Left forelimb (tissue), 1 donor: ENCODE measurements around the gene GOLT1A.
A peak's percentile ranks its signal among the peaks of the same experiment; 100 is the strongest.

Experiments used
- DNase-seq: peaks from one replicate; pipeline ENCODE4 v3.0.0-alpha.2; 2018; ENCODE audit warnings: low spot score

The GOLT1A gene

DNA sequence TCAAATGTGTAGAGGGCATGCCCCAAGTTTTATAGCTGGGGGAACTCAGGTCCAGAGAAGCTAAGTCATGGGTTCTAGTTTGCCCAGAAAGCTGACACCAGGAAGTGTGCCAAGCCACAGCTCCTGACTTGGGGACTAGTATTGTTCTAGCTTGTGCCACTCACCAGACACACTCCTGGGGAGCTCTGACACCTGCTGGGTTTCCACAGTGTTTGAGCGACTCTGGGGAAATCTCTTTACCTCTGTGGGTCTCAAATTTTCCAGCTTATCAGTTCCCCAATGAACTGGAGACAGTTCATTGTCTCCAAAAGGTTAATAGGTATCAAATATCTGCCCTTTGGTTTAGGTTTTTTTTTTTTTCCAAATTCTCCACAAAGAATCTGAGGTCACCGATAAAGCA is 21.7 kb downstream of the GOLT1A start:
- DNase-seq: no peak

DNA sequence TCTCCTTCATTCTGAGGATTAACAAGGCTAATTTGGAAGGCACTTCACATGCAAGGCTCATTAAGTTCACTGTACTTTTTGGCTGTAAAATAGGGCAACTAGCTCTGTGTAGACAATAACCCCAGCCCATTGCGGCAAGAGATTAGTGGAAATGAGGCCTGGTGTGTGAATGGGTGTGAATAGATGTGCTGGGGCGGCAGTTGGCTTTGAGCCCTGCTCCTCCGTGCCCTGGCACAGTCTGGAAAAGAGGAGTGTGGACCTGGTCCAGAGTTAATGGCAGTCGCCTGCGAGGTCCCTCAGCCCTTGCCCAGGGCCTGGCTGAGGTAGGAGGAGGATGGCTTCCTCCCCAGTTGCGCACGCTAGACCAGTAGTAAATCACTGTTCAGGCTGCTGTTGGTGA is 22.3 kb downstream of the GOLT1A start:
- DNase-seq: peak; percentile 5

DNA sequence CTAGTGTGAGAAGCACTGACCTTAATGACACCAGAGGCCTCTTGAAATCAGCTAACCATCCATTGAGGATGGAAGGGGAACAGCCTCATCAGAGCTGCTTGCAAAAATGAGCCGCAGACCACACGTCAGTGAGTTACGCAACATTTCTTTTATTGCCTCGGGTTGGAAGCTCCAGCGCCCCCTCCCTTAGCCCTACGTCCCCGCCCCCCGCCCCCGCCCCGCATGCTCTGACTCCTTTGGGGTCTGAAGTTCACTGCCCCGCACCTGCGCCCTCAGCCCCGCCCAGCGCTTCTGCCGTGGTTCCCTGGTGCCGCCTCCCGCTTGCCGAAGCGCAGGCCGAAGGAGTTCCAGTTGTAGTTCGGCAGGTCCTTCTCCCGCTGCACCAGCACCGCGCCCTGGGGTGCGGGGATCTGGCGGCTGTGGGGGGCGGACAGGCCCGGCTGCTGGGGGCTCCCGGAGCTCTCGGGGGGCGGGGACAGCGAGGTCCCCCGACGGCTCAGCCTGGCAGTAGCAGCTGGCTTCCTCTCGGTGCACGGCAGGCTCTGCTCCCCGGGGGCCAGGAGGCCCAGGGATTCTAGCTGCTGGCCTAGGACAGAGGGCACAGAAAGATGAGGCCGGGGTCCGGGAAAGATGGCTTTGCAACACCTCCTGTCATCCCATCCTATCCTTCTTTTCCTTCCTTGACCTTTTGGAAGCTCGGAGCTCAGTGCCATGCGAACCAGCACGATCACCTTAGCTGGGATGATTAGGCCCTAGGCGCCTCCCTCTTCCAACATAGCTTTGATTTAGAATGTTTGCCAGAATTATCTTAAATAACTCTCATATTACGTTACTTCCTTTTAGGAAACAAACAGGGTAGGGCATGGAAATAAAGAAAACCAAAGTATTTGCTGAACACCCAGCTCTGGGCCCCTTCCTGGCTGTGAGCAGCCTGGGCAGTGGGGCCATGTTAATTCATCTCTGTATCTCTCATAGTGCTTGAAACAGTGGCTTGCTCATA is 23.3 kb downstream of the GOLT1A start:
- peak; percentile 60 for DNase-seq

DNA sequence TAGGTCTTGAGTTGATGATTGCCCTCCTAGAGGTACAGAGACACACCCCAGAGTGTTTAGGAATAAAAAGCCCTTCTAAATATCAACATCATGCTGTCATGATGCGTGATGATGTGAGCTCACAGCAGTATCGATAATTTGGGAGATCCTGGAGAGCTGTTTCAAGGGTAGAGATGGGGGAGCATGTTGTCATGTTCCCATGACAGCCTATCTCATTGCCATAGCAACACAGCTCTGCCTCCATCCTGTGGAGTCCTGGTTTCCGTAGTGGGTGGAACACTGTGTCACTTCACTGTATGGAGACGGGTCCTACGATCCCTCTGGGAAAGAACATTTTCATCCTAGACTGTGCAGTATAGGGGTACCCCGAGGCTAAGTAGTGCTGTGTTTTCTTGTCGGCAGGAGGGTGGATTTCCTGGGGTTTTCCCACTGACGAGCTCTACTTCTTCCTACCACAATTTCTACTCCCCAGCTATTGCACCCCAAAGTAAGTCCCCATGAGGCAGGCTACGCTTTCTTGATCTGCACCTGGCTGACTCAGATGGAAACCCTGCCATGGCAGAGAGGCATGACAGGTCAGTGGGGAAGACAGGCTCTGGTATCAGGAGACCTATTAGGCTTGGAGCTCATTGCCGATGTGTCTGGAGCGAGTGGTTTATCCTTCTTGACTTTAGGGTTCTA is 24.7 kb downstream of the GOLT1A start:
- DNase-seq: peak; percentile 41

DNA sequence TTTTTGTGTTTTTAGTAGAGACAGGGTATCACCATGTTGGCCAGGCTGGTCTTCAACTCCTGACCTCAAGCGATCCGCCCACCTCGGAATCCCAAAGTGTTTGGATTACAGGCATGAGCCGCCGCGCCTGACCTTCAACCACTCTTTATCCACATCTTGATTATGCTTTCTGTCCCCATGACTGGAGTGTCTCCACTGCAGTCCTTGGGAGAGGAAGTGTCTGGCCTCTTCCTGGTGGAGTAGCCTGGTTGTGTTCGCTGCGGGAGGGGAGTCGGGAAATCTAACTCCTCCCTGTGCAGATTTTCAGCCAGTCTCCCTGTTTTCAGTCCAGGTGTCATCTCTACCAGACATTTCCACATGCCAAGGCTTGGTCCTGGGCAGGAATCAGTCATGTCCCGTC is 27.2 kb downstream of the GOLT1A start:
- peak; percentile 57 for DNase-seq

DNA sequence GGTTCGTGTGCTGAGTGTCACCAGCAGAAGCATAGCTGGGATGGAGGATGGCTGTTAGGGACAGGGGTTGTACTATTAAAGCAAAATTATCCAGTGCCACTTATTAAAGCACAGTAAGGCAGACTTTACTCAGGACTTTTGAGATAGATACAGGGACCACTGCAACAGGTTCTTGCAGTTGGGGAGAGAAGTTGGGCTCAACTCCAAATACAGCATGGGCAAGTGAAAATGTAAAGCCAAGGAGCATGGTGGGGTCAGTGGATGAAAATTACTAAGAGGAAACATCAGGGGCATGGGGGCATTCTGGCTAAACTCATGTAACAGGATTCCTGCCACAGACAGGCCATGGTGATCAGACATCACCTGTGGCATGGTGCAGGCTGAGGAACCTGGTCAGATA is 32.7 kb downstream of the GOLT1A start:
- DNase-seq: no peak

DNA sequence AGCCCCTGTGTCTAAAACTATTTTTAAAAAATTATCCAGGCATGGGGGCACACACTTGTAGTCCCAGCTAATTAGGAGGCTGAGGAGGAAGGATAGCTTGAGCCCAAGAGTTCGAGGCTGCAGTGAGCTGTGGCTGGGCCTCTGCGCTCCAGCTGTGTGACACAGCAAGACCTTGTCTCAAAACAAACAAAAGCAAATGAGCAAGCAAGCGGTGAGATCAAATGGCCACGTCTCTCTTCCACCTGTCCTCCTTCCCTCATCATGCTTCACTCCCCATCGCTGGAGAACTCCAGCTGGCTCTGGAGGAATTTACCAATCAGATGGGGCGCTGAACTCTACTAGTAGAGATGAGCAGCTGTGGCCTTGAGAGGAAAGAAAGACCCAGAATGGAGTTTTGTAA is 33.7 kb downstream of the GOLT1A start:
- no peak for DNase-seq

DNA sequence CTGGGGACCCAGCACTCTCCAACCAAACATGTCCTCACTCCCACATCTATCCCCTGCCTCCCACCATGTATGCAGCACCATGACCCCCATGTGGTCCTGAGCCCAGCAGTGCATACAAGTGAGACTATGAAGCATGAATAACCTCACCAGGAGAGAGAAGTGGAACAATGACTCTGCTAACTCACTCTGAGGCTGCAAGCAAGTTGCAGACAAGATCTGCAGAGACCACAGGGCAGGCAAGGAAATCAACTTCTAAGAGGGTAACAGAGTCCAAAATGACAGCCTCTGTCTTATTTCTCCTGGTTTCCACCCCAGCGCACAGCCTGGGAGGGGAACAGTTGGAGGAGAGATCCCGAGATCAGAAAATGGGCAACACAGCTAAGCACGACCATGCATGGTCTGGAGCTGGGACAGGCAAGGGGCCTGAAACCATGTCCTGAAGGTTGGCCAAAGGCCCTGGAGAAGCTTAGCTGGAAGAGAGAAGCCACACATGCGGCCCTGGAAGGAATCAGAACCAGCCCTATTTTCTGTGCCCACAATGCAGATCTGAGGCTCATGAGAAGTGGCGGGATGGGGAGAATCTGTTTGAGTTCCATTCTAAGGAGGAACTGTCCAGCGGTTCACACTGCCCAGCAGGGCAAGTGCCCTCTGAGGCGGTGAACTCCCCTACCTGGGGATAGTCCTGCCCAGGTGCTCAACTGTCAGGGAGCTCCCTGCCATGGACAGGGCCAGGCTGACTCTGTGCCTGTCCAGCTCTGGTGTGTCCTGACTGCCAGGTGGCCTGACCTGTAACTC is 35.1 kb downstream of the GOLT1A start:
- no peak for DNase-seq

DNA sequence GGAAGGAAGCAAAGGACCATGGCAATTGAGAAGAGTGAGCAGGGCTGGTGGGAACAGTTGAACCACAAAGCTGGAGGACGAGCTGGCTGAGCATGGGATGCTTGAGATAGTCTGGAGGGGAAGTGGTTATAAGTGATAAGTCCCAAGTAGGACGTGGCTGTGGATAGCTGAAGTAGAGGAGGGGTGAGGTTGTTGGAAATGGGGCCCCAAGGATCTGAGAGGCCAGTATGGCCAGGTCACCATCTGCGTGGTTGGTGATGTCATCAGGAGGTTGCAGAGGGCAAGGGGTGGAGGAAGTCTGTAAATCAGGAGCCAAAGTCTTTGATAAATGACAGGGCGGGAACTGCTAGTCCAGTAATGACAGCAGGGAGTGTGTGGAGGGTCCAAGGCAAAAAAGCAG is 36.7 kb downstream of the GOLT1A start:
- no peak for DNase-seq

DNA sequence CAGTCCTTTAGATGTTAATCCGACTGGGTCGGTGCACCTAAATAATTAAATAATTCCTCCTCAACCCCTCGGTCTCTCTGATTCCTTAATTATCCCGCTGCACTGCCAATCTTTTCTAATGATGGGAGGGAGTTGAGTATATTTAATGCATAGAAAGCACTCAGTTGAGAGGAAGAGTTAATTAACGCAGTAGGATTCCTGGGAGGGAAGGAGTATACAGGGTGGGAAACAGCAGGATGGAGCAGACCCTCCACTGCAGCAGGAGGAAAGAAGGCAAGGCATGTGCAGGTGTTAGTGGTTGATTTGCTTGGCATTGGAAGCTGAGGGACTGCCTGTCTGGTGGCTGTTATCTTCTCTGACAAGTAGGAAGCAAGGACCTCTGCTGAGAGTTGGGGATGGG is 37.7 kb downstream of the GOLT1A start:
- DNase-seq: no peak

DNA sequence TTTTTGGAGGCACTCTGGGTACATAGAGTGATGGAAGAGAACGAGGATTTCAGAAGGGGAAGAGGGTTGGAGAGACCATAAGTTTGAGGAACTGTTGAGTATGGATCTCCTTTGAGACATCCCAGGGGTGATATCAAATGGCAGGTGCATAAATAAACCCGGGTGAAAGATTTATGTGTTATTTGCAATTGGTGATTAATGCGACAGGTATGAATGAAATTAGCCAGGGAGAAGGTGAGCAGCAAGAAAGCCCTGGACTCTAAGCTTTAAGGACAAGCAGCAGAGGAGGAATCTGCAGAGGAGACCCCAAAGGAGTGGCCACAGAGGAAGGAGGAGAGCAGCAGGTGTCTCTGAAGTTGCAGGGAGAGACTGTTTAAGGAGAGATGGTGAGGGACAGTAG is 38.8 kb downstream of the GOLT1A start:
- DNase-seq: no peak

DNA sequence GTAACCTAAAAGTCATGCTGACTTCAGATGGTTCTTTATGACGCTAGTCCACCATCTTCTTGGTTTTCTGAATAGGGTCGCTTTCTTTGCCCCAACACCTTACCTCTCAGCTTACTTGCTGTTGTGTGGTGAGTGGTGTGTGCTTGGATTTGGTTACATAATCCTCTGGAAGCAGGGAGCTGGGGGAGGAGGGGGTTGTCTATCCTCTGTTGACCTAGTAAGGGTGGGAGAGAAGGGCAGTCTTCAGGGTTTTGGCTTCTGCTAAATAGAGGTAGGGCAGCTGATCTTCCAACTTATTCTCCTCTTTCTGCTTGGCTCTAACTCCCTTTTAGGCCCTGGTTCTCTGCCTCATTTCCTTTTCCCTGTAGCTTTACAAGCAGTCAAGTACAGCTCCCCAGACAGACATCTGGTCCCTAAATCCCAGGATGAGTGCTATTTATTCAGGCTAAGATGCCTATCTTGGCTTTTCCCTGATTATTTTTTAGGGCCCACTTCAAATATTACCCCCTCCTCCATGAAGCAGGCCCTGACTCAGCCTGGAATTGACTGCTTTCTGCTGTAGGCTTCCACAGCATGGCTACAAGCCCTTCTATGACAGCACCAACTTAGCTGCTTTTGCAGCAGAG is 41.3 kb downstream of the GOLT1A start:
- no peak for DNase-seq

DNA sequence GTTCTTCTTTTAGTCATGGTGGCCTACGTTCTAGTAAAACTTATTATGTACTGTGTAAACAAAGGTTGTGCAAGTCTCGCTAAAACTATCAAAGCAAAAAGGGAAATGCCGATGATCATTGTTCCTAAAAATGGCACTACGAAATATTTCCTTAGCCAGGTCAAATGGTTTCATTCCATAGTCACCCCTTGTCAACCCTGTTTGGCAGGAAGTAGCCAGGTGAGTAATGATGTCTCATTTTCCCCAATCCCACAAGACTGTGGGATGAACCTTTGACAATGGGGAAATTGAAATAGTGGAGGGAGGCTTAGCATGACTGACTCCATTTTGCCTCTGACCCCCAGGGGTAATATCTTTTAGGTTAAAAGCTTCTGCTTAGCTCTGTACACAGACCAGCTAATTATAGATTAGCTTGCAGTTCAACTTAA is 42.0 kb downstream of the GOLT1A start:
- no peak for DNase-seq

DNA sequence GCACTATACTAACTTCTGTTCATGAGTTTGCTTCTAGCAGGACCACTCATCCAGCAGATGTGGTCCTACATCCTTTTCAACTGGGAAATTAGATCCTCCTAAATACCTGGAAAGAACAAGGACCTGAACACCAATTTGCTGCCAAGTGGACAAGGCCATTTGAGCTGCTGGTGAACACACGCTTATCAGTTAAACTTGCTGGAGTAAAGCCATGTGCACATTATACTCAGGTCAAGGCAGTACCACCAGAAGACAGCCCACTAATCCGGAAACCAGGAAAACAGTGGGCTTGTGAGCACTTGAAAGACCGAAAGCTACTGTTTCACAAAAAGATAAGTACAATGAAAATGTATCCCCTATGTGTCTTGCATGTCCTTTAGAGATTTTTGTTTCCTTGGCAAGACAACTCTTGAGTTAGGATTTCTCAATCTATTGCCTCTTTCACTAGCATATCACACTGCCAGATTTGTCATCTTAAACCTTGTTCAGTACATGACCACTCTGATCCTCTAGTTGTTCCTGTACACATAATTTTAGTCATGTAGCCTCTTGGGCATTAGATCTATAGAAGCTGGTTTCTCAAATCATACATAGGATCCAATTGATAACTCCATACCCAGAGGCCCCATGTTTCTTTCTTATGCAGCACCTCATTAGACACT is 43.2 kb downstream of the GOLT1A start:
- no peak for DNase-seq

DNA sequence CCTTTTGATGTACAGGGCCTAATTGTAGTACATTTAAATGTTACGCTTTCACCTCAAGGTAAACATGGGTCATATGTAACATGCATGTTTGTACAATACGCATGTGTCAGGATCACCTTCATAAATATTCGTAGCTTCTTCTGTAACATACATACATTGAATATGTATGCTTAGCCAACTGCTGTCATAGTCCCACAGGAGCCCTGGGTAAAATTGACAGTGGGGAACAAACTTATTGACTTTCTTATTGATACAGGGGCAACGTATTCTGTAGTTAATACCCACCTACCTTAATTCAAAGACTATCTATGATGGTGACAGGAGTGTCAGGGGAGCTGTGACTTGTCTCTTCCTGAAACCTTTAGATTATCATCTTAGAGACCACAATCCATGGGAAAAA is 43.9 kb downstream of the GOLT1A start:
- DNase-seq: no peak

DNA sequence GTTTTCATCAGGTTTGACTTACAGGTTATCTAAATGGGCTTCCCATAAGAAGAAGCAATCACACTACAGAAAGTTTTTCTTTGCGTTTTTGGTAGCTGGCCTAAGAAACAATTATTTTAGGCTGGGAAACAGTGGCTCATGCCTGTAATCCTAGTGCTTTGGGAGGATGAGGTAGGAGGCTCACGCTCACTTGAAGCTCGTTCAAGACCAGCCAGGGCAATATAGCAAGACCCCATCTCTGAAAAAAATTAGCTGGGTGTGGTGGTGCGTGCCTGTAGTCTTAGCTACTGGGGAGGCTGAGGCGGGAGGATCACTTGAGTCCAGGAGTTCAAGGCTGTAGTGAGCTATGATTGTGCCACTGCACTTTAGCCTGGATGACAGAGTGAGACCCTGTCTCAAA is 46.1 kb downstream of the GOLT1A start:
- no peak for DNase-seq

DNA sequence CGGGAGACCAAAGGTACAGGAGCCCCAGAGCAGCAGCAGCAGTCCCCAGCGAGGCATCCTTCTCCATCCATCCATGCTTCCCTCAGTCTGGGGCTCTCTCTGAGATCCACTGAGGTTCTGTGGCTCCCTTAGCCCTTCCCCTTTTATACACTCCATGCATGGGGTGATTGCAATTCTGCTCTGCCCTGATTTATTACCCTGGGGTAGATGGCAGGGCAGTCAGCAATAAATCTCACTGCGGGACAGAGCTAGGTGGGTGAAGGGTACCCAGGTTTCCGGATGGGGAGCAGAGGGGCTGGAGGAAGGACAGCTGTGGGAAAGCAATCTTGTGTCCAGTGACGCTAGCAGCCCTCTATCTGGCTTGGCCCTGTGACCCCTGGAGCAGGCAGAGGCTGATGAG is 47.6 kb downstream of the GOLT1A start, which contains the start of gene REN:
Gene REN, minus strand, starts transcription at position 119 of the 400 bp plus-strand sequence. Its CDS starts 44 bp downstream, at position 75.
- DNase-seq: no peak

DNA sequence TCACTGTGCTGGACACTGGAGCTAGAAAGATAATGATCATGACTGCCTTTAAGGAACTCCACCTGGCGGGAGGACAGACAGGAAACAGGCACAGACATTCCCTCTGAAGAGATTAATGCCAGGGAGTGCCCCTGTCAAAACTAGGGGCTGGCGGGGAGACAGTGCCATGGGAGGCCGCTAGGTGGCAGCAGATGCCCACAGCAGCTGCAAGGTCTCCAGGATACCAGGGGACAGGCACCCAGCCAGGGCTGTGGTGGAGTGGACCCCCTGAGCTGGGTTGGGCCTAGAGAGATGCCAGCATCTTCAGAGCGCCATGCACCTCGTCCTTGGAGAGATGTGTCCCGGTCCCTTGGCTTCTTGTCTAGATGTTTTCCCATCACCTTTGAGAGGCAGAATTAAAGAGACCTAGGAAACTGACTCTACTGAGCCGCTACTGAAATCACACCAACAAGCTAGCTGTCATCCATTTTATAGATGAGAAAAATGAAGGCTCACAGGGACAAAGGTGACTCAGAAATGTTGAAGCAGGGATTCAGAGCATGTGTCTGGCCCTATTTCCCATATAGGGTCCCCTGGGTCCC is 51.2 kb downstream of the GOLT1A start:
- peak; percentile 88 for DNase-seq

DNA sequence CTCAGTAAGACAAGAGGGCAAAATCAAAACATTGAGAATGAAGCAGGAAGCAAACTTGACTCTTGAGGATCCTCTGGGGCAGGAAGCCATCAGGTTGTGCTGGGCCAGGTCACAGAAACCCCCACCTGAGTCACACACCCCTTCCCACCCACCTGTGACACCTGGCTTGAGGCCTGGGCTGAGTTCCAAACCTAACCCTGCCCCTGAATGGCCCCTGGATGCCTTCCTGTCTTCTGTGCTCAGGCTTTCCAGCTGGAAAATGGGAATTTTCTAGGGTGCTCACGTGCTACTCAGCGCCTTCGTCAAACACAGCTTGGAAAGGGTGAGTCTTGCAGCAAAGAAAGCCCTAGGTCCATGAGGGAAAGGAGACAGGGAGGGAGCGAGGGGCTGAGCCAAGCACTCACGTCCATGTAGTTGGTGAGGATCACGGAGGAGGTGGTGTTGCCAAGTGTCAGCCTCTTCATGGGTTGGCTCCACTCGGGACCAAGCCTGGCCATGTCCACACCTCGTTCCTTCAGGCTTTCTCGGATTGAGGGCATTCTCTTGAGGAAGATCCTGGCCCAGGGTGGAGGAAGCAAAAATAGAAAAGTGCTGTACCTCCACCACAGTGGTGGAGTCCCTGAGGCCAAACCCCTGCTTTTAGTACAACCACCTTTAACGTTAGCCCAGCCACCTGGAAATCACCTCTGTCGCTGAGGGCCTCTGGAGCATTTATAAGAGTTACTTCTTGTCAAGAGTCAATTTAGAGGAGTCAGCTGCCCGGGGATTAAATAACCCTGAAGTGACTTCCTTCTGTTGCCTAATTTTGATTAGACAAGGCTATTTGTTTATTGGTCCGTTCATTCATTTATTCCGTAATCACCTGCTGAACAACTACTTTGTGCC is 51.9 kb downstream of the GOLT1A start:
- no peak for DNase-seq

DNA sequence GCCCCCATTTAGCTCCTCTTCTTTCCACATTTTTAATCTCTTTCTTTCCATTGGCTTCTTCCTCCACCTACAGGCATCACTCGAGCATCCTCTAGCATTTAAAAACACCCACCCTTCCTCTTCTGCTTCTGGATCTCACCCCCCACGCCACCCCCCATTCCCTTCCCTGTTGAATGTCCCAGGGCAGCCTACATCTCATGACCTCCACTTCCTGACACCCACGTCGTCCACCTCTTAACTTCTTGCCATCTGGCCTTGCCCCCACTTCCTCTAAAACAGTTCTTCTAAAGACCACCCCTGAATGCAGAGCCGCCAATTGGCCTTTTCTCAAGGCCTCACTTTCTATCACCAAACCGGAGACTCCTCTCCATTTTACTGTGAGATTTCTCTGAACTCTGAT is 55.8 kb downstream of the GOLT1A start:
- no peak for DNase-seq
